Hippocampal formation (tissue), 2 donors: ENCODE results near the gene C3orf52.

Source experiments
- DNase-seq, 2 donors: peaks; one replicate each; lab custom pipeline; 2025; lab: John Stamatoyannopoulos, UW

Gene C3orf52

GRCh38 chr3:112136959-112137693 lies 50.9 kb downstream of the C3orf52 start:
- peak; percentile 58 to 85 for DNase-seq

GRCh38 chr3:112137781-112138180 lies 51.6 kb downstream of the C3orf52 start:
- no peak for DNase-seq

- no peak for DNase-seq
These were observed 52.2 kb downstream of the C3orf52 start for GRCh38 chr3:112138219-112138969.

GRCh38 chr3:112140584-112140983 lies 54.4 kb downstream of the C3orf52 start:
- DNase-seq: no peak

DNA sequence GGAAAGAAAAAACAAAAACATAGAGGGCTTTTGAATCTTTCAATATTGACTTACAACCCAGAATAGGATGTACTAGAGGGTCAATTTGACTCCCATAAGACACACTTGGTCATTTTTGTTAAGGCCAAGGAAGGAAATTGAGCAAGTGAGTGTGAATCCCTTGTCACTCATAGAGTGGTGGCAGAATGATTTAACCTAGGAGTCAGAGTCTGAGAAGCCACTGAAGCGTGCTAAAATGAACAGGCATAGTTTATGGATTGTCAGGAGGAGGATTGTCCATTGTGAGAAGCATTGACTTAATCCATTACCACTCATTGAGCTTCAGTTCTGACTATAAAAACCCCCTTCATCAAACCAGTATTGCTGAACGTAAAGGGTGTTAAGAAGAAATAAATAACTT lies 55.1 kb downstream of the C3orf52 start:
- DNase-seq: no peak

DNA sequence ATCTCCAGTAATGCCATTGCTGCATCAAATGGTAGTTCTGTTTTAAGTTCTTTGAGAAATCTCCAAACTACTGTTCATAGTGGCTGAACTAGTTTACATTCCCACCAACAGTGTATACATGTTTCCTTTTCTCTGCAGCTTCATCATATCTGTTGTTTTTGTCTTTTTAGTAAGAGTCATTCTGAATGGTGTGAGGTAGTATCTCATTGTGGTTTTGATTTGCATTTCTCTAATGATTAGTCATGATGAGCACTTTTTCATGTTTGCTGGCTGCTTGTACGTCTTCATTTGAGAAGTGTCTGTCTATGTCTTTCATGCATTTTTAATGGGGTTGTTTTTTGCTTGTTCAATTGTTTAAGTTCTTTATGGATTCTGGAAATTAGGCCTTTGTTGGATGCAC lies 57.1 kb downstream of the C3orf52 start:
- DNase-seq: no peak

DNA sequence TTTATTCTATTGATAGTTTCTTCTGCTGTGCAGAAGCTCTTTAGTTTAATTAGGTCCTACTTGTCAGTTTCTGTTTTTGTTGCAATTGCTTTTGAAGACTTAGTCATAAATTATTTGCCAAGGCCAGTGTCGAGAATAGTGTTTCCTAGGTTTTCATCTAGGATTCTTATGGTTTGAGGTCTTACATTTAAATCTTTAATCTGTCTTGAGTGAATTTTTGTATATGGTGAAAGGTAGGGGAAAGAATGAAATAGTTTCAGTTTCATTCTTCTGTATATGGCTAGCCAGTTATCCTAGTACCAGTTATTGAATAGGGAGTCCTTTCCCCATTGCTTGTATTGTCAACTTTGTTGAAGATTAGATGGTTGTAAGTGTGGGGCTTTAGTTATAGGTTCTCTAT lies 57.5 kb downstream of the C3orf52 start:
- DNase-seq: no peak

DNA sequence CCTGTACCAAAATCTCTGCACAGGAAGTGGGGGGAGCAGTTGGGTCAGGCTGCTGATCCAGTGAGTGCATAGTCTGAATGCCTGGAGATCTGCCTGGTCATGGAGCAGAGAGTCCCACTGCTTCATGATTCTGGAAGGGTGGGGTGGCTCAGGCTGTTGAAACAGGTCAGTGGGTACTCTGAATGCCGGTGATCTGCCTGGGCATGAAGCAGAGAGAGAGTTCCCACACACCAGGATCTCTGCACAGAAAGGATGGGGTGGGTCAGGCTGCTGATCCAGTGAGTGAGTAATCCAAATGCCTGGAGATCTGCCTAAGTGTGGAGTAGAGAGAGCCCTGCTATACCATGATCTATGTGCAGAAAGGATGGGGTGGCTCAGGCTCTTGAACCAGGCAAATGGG lies 62.9 kb downstream of the C3orf52 start:
- no peak for DNase-seq

DNA sequence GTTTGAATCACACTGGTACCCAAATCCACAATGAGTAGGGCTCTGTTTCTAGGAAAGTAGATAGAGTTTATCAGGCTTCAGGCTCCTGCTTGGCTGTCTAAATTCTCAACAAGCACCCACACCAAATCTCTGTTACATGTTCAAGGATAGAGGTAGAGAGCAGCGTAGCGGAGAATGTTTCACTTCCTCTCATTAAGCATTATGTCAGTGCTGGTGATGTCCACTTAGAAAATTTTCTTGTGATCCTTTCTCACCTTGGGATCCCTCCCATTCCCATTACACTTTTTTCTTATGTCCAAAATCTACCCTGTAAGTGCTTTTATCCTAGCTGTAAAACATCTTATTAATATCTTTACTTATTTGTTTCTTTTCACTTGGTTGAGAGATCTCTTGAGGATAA lies 81.6 kb downstream of the C3orf52 start:
- DNase-seq: no peak
